Activated effector memory CD4-positive, alpha-beta T cell treated with Interleukin-2 at 50 U/mL for 16 hours (primary cell): Measurements from ENCODE around the gene RBM39.
"Not testable (repeated sequence)": the region's sequence is repeated elsewhere in the genome, so short reads cannot be mapped to it uniquely, and the experiment has no call there.

Experiments used
- DNase-seq: peaks from one replicate; pipeline ENCODE4 v3.0.0-alpha.2; 2020

RBM39 gene

GRCh38 chr20:35724321-35725230 is 17.5 kb downstream of the RBM39 start:
- DNase-seq = no peak

- DNase-seq = not testable (repeated sequence)
Measured at GRCh38 chr20:35723652-35724320, 18.3 kb downstream of the RBM39 start.

GRCh38 chr20:35723275-35723639 is 18.8 kb downstream of the RBM39 start:
- DNase-seq = not testable (repeated sequence)

GRCh38 chr20:35721621-35722020 is 20.4 kb downstream of the RBM39 start:
- no peak for DNase-seq

GRCh38 chr20:35721219-35721618 is 20.8 kb downstream of the RBM39 start:
- DNase-seq = no peak

- no peak for DNase-seq
Measured at GRCh38 chr20:35720165-35721123, 21.6 kb downstream of the RBM39 start.

- DNase-seq = no peak
Measured at GRCh38 chr20:35719717-35720116, 22.3 kb downstream of the RBM39 start.

GRCh38 chr20:35718972-35719635 is 23.0 kb downstream of the RBM39 start:
- no peak for DNase-seq

- DNase-seq = not testable (repeated sequence)
Measured at GRCh38 chr20:35718321-35718720, 23.7 kb downstream of the RBM39 start.

- no peak for DNase-seq
Measured at GRCh38 chr20:35716330-35716729, 25.7 kb downstream of the RBM39 start.

GRCh38 chr20:35715652-35716051 is 26.4 kb downstream of the RBM39 start:
- no peak for DNase-seq

- no peak for DNase-seq
Measured at GRCh38 chr20:35714127-35714526, 27.9 kb downstream of the RBM39 start.

- not testable (repeated sequence) for DNase-seq
Measured at GRCh38 chr20:35713120-35713519, 28.9 kb downstream of the RBM39 start.

- no peak for DNase-seq
Measured at GRCh38 chr20:35711588-35712209, 30.4 kb downstream of the RBM39 start.

GRCh38 chr20:35710884-35711587 is 31.0 kb downstream of the RBM39 start:
- no peak for DNase-seq

GRCh38 chr20:35710039-35710438 is 32.0 kb downstream of the RBM39 start:
- no peak for DNase-seq

- DNase-seq = no peak
Measured at GRCh38 chr20:35709259-35709658, 32.8 kb downstream of the RBM39 start.

GRCh38 chr20:35708502-35708901 is 33.6 kb downstream of the RBM39 start:
- no peak for DNase-seq

GRCh38 chr20:35706591-35707529 is 35.2 kb downstream of the RBM39 start:
- not testable (repeated sequence) for DNase-seq

- not testable (repeated sequence) for DNase-seq
Measured at GRCh38 chr20:35705894-35706293, 36.2 kb downstream of the RBM39 start.
